AG10803 (cell line): ENCODE measurements around the gene ATP9A.

ENCODE experiments used
- DNase-seq: peaks from one replicate; pipeline ENCODE4 v3.0.0; 2010; ENCODE audit warnings: low read depth
- H3K4me3 ChIP-seq: 2 replicates; pipeline ENCODE4 v1.5.1; 2011; ENCODE audit warnings: mild to moderate bottlenecking, low read length, control low read depth
- TF ChIP-seq, protein P1 (sequence below): conservative IDR thresholded peaks from 2 replicates; pipeline ENCODE4 v1.5.1; 2011; ENCODE audit warnings: mild to moderate bottlenecking, low read length, control low read depth, inconsistent platforms

ATP9A gene

DNA sequence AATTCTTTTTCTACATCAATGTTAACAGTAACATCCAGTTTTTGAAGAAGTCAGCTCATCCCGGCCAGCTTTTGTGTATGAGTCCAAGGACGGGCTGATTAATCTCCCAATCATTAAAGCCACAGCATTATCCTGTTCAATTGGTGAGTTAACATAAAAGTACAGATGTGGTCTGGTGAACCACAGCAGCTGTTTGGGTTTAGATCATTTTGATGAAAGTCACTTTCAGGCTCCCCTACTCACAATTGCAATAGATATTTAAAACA is 156.6 kb downstream of the ATP9A start:
- no peak overlapping the region for H3K4me3 ChIP-seq
- TF ChIP-seq, protein P1, sequence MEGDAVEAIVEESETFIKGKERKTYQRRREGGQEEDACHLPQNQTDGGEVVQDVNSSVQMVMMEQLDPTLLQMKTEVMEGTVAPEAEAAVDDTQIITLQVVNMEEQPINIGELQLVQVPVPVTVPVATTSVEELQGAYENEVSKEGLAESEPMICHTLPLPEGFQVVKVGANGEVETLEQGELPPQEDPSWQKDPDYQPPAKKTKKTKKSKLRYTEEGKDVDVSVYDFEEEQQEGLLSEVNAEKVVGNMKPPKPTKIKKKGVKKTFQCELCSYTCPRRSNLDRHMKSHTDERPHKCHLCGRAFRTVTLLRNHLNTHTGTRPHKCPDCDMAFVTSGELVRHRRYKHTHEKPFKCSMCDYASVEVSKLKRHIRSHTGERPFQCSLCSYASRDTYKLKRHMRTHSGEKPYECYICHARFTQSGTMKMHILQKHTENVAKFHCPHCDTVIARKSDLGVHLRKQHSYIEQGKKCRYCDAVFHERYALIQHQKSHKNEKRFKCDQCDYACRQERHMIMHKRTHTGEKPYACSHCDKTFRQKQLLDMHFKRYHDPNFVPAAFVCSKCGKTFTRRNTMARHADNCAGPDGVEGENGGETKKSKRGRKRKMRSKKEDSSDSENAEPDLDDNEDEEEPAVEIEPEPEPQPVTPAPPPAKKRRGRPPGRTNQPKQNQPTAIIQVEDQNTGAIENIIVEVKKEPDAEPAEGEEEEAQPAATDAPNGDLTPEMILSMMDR: no peak
- DNase-seq: no peak

- DNase-seq: no peak
- TF ChIP-seq, protein P1: no peak
- no peak overlapping the region for H3K4me3 ChIP-seq
These were observed 157.2 kb downstream of the ATP9A start for GRCh38 chr20:51610761-51611624.

- no peak for DNase-seq
- TF ChIP-seq, protein P1: no peak
- no peak overlapping the region for H3K4me3 ChIP-seq
These were observed 158.1 kb downstream of the ATP9A start for GRCh38 chr20:51610111-51610510.

- TF ChIP-seq, protein P1: no peak
- no peak for DNase-seq
- no peak overlapping the region for H3K4me3 ChIP-seq
These were observed 158.9 kb downstream of the ATP9A start for GRCh38 chr20:51609251-51609650.

- TF ChIP-seq, protein P1: no peak
- H3K4me3 ChIP-seq: no peak overlapping the region
- DNase-seq: no peak
These were observed 160.1 kb downstream of the ATP9A start for GRCh38 chr20:51608061-51608460.

DNA sequence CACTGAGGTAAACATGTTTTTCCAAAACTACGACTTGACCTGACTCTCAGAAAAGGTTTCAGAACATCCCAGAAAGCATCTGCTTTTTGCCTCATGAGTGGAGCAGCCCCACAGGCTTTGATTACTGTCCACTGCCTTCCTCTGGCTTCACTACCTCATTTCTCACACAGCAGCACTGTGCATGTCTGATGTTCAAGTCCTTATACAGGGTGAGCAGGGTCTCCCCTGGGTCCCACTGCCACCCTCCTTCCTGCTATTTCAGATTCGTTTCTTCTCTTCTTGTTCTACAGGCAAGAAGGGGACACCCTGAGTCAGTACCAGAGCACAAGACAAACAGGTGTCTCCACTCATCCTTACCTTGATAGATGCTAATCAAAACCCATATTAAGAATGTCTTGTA is 161.0 kb downstream of the ATP9A start:
- no peak overlapping the region for H3K4me3 ChIP-seq
- TF ChIP-seq, protein P1: no peak
- no peak for DNase-seq

DNA sequence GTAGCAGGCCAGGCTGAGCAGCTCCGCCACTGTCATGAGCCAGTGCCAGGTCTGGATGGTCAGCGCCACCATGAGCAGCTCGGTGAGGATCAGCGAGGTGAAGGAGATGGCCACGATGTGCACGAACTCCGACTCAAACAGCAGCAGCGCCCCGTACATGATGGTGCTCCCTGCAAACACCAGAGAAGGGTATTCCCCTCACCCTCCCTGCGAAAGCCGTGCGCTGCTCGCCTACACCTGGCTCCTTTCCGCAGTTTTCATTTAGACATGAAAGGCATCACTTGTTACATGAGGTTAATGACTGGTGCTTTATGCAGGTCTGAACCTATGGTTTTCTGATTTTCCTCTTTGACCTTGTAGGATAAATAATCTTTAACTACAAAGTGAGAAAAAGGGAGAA is 163.3 kb downstream of the ATP9A start:
- DNase-seq: no peak
- no peak overlapping the region for H3K4me3 ChIP-seq
- TF ChIP-seq, protein P1: no peak
